ENCODE measurements around the gene TMEM131.
"Not testable (repeated sequence)": the region's sequence is repeated elsewhere in the genome, so short reads cannot be mapped to it uniquely, and the experiment has no call there.

Gene TMEM131

GRCh38 chr2:98025481-98026037 lies 29.8 kb upstream of the TMEM131 start:
- in situ Hi-C loops (cut with MboI; ENCODE audit: low sequenced_read_pairs) = no loop called here

- in situ Hi-C loops (cut with MboI; ENCODE audit: low sequenced_read_pairs) = not testable (repeated sequence)
Observed at GRCh38 chr2:98022067-98022466, 26.3 kb upstream of the TMEM131 start.

- in situ Hi-C loops (cut with MboI; ENCODE audit: low sequenced_read_pairs) = no loop called here
Observed at GRCh38 chr2:98020992-98021713, 25.4 kb upstream of the TMEM131 start.

- in situ Hi-C loops (cut with MboI; ENCODE audit: low sequenced_read_pairs) = no loop called here
Observed at GRCh38 chr2:98020516-98020915, 24.8 kb upstream of the TMEM131 start.

GRCh38 chr2:98016908-98017670 lies 21.3 kb upstream of the TMEM131 start:
- in situ Hi-C loops (cut with MboI; ENCODE audit: low sequenced_read_pairs) = no loop called here

- in situ Hi-C loops (cut with MboI; ENCODE audit: low sequenced_read_pairs) = no loop called here
Observed at GRCh38 chr2:98015671-98016070, 19.9 kb upstream of the TMEM131 start.

GRCh38 chr2:98014379-98014778 lies 18.6 kb upstream of the TMEM131 start:
- in situ Hi-C loops (cut with MboI; ENCODE audit: low sequenced_read_pairs) = no loop called here

- in situ Hi-C loops (cut with MboI; ENCODE audit: low sequenced_read_pairs) = no loop called here
Observed at GRCh38 chr2:98013407-98014042, 17.8 kb upstream of the TMEM131 start.

- in situ Hi-C loops (cut with MboI; ENCODE audit: low sequenced_read_pairs) = no loop called here
Observed at GRCh38 chr2:98012561-98012991, 16.8 kb upstream of the TMEM131 start.

GRCh38 chr2:98009887-98010760 lies 14.4 kb upstream of the TMEM131 start:
- in situ Hi-C loops (cut with MboI; ENCODE audit: low sequenced_read_pairs) = no loop called here

GRCh38 chr2:98008415-98008814 lies 12.7 kb upstream of the TMEM131 start:
- in situ Hi-C loops (cut with MboI; ENCODE audit: low sequenced_read_pairs) = no loop called here

GRCh38 chr2:98006378-98006777 lies 10.6 kb upstream of the TMEM131 start:
- in situ Hi-C loops (cut with MboI; ENCODE audit: low sequenced_read_pairs) = no loop called here

GRCh38 chr2:98004613-98005012 lies 8.9 kb upstream of the TMEM131 start:
- in situ Hi-C loops (cut with MboI; ENCODE audit: low sequenced_read_pairs) = no loop called here

- in situ Hi-C loops (cut with MboI; ENCODE audit: low sequenced_read_pairs) = no loop called here
Observed at GRCh38 chr2:98004047-98004446, 8.3 kb upstream of the TMEM131 start.

- in situ Hi-C loops (cut with MboI; ENCODE audit: low sequenced_read_pairs) = no loop called here
Observed at GRCh38 chr2:97999536-97999935, 3.8 kb upstream of the TMEM131 start.

- in situ Hi-C loops (cut with MboI; ENCODE audit: low sequenced_read_pairs) = no loop called here
Observed at GRCh38 chr2:97998431-97999005, 2.8 kb upstream of the TMEM131 start.

GRCh38 chr2:97997784-97998392 lies 2.1 kb upstream of the TMEM131 start:
- in situ Hi-C loops (cut with MboI; ENCODE audit: low sequenced_read_pairs) = no loop called here

GRCh38 chr2:97996679-97997078 lies 931 bp upstream of the TMEM131 start:
- in situ Hi-C loops (cut with MboI; ENCODE audit: low sequenced_read_pairs) = no loop called here

GRCh38 chr2:97995026-97995733 lies 568 bp downstream of the TMEM131 start:
- in situ Hi-C loops (cut with MboI; ENCODE audit: low sequenced_read_pairs) = no loop called here

Data from hTERT RPE-1 (cell line).